GM21390 (cell line): Measurements from ENCODE around the gene GATM.
"Not testable (repeated sequence)": the region's sequence is repeated elsewhere in the genome, so short reads cannot be mapped to it uniquely, and the experiment has no call there.

Source experiments
- ATAC-seq: cut with Tn5 transposase; IDR thresholded peaks from one replicate; pipeline ENCODE4 v1.9.1; 2021; ENCODE audit not compliant: unreplicated experiment

GATM gene

DNA sequence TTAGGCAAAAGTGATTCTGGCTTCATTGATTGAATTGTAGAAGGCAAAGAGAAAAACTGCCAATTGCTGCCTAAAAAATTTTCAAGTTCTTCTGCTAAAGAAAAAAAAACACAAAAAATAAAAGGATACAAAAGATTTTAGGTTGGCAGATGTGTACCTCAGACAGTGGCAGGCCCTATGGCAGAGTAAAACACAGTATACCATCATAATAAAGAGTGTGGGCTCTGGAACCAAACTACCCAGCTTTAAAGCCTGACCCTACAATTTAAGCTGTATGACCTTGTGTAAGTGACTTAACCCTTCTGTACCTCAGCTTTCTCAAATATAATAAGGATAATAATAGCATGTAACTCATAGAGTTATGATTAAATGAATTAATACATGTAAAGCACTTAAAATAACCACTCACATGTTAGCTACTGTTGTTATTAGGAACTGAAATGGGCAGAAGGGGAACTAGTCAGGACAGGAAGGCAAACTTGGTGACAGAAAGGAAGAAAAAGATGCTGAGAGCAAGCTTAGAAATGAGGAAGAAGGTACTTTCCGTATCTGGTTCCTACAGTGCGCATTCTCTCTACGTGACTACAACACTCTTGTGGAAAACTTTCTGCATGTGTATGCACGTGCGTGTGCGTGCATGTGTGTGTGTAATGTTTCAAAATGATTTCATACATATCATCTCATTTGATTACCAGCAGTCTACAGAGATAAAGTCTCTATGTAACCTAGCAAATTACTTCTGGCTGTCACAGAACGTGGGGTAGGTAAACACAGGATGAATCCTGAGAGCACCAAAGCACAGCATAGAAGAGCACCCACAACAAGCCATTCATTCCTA, 13.6 kb upstream of the GATM start:
- peak; percentile 97 for ATAC-seq

DNA sequence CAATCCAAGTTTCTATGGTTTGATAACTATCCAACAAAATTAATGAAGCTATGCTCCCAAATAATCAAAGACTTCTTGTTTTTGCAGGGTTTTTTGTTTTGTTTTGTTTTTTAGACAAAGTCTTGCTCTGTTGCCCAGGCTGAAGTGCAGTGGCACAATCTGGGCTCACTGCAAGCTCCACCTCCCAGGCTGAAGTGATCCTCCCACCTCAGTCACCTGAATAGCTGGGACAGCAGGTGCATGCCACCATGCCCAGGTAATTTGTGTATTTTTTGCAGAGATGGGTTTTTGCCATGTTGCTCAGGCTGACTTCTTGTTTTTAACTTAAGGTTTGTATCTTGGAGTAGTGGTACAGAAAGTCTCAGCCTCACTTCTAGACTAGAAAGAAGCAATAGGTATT, 11.0 kb upstream of the GATM start:
- ATAC-seq = no peak

DNA sequence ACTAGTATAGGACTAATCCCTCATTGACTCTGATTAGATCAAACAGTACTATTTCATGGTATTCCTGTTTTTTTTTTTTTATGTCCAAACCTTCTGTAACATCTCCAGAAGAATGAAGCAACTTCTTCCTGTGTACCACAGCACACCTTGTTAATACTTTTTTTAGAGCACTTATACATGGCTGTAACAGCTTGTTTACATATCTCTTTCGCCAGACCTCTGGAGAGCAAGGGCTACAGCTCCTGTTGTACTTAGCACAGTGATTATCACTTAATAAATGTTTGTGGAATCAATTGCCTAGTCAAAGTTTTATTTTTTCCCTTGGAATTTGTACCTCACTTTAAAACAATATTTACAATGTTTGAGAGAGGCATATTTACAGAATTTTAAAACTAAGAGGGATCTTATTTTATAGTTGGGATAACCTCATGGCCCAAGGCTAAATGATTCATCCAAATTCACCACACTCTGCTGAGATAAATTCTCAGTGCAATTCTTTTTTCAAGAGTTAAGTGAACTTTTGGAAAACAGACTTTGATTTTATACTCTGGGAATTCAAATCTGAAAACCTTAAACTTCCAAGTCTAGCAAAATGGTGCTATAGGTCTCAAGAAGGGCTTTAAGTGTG, 9.2 kb upstream of the GATM start:
- no peak for ATAC-seq

DNA sequence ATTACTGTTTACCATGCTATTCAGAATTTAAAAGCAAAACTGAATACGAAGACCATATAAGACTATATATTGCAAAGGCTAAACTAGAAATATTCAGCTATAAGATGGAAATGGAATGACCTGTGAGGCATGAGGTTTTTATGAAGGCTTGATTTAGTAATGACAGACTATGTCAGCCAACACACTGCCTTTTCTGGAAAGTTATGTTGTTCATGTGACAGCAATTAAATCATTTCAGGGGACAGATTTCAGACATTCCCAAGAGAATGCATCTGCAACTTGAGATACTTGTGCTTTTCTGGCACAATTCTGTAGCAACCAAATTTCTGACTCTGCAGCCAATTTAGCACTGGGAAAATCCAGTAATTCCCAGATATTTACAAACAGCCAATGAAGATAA, 8.6 kb upstream of the GATM start:
- ATAC-seq = no peak

DNA sequence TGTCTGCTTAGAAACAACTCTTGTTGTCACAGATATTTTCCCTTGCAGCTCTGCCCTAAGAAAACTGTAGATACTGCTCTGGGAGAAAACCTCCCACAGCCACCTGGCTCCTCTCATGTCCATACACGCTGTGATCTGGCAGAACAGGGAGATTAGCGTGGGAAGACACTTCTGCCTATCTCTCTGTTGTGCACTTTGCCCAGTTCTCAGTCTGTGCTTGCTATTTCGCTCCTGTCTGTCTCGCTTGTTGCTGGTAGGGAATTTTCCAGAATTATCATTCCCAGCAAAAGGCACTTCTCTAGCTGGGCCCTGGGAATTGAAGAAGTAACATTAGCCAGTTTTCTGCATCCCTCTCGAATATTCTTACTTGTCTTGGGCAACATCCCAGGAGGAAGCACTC, 8.1 kb upstream of the GATM start:
- no peak for ATAC-seq

DNA sequence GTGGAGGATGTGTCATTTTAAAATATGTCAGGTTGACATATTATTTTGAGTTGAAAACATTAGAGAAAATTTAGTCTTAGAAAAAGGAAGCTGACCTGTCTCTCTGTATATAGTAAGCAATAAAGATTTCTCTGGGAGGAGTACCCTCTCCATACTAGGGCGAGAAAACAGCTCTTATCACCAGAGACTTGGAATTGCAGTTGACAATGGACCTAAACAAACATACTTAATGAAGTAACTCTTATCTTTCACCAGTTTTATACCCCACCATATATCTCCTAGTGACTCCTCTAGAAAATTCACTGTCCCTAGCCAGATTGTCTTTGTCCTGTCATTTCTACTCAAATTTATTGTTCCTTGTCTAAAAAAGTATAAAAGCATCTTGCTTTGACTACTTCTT, 7.2 kb upstream of the GATM start:
- ATAC-seq = no peak

DNA sequence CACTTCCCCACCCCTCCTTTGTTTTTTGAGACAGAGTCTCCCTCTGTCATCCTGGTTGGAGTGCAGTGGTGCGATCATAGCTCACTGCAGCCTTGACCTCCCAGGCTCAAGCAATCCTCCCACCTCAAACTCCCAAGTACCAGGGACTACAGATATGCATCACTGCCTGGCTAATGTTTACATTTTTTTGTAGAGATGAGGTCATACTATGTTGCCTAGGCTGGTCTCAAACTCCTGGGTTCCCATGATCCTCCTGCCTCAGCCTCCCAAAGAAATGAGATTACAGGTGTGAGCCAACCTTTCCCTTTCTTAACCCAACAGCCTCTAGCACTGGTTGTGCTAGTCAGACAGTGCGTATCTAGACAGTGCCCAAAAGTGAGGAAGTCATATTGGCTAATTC, 6.4 kb upstream of the GATM start:
- ATAC-seq = no peak

DNA sequence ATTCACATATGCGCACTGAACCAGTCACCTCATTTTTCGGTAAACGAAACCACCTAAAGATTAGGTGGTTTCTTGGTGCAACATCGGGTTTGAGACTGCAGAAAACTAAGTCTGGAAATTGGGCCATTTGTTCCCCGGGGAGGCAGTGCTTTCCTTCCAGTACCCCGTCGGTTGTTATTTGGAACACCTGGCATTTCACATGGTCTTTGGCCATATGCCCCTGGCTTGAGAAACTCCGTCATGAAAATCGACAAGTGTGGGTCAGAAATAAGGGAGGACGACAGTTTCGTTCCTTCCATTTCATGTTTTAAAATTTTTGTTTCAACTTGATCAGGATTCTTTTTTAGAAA, 544 bp upstream of the GATM start:
- ATAC-seq = no peak

DNA sequence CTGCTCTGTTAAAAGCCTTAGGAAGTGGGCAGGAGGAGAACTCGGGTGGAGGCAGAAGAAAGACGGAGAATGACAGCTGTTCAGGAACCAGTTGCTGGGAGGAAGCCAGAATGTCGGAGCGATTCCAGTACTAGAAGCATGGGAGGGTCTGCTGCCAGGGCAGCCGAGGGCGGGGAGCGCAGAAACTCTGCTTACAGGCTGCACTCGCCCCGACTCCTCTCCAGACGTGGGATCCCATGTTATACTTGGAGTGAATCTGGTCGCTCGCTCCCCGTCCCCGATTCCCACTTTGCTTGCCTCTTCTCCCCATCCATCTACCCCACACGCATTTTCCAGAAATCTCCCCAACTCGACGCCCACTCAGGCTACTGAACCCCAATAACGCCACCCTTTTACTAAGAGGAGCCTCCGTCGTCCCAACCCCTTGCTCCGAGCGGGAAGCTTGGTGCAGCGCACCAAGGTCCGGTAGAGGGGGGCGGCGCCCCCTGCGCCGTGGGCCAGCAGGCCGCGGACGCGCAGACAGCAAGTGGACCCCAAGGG, 665 bp downstream of the GATM start:
- no peak for ATAC-seq

DNA sequence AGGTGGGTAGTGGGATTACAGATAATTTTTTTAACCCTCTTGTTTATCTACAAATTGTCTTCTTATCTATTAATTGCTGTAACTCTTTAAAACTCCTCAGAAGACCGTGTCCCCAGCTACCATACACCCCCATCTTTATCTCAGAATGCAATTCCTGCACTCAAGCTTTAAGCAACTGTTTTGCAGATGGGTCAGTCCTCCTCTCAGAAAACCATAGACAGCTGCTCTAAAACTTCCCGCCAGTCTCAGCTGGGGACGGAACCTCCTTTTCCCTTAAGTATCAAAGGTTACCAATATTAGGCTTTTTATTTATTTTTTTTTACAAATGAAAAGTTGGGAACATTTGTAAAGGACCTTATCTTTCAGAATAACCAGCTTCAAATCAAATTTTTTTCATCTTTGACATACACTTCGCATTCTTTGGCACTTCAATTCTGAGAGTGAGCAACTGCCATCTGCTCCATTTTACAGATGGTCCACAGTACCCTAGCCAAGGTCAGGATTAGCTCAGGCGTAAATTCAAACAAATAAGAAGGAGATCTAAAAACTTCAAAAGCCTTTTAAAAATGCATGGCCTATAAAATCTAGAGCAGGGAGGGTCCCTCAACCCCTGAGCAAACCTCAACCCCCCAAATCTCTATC, 1.3 kb downstream of the GATM start:
- ATAC-seq = no peak

DNA sequence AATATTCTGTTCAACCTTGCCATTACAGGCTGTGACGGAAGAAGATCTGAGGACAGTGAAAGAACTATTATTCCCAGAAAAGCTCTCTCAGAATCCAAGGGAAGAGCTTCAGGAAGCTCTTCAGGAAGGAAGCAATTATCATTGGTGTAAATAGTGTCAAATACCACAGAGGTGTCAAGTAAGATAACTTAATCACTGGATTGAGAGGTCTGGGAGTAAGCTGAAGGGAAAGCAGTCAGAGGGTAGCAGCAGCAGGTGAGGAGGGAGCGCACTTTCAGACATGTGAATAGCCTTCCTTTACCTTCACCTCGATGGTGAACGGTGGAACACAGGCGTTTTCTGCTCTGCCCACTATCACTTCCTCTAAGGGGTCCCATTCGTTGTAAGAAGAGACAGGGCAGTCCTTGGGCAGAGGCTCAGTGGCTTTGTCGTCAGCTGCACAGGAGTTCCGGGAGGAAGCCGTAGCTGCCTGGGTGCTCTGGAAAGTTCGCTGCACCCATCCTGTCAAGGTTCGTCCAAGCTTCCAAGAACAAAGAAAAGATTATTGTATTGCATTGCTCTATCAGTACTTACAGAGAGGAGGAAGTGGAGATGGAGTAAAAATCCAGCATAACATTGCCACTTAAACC, 1.9 kb downstream of the GATM start:
- no peak for ATAC-seq

DNA sequence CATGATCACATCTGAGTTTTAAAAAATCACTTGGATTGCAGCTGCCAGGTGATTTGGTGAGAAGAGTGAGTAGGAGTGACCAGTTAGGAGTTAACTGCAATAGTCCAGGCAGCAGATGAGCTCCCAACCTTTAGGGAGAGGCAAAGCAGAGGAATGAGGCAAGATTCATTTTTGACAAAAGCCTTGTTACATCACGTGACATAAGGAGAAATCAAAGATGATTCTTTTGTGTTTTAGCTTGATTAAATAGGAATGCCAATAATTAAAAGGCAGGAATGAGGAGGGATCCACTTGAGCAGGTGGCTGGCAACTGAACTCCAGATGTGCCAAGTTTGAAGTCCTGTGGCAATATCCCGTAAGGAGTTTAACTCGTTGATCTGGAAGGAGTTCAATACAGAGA, 2.5 kb downstream of the GATM start:
- ATAC-seq = no peak

DNA sequence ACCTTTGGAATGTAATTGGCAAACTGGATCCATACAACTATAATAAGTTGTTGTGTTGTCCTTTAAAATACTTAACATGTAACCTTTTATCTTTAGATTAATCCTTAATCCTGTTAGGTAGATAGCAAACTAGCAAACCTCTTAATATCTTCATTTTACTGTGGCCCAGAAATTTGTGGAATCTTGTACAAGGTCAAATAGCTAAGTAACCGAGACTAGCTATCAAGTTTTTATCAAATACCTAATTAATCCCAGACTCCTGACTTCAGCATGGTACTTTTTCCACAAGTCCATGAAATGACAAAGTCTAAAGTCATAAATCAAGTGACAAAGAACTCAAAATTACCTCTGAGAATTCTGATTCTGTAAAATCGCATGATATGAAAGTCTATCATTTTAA, 4.4 kb downstream of the GATM start:
- ATAC-seq = no peak

DNA sequence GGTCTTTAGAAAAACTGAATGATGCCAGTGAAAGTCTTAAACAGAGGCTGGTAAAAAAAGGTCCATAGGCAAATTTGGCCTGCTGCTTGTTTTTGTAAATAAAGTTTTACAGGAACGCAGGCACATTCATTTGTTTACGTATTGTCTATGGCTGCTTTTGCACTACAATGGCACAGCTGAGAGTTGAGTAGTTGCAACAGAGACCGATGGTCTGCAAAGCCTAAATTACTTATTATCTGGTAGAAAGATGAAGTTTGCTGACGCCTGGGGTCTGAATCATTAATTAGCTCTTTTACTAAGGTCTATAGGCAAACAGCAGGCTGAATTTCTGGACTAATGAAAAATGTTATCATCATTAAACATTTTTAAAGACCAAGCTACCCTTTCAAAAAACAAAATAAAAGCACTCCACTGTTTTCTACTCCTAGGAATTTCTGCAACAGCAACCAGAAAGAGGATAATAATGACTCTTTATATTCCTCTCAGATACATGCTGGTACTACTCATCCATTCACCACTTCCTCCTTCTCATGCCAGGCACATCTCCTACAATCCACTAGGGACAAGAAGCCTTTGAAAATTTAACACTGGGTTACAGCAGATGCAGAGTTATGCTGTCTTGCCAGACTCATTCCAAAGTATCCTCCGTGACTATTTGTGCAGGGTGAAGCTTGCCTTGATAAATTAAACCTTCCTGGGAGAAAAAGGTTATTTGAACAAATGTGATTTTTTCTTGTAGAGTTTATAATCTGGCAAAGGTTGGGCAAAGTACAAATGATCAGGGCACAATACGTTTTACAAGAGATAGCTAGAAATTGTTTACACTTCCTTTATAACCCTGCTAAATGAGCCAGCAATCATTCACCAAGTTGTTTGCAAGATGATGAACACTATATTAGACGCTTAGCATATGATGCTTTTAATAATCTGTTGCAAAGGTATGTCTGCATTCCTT, 6.0 kb downstream of the GATM start:
- ATAC-seq = no peak

DNA sequence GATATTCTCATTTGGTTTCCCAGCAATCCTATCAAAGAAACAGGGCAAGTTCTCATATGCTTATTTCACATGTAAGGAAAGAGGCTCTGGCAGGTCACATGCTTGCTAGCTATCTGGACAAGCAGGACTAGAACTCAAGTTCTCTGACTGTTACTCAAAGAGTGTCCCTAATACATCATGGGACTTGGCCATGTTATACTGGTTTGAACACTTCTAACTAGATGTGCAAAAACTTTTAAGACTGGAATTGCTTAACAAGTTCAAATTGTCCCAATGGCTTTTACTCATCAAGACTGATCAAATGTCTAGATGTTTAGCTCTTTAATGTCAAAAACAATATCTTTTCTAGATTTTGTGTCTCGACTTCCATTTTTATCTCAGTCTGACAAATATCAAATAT, 6.8 kb downstream of the GATM start:
- no peak for ATAC-seq

DNA sequence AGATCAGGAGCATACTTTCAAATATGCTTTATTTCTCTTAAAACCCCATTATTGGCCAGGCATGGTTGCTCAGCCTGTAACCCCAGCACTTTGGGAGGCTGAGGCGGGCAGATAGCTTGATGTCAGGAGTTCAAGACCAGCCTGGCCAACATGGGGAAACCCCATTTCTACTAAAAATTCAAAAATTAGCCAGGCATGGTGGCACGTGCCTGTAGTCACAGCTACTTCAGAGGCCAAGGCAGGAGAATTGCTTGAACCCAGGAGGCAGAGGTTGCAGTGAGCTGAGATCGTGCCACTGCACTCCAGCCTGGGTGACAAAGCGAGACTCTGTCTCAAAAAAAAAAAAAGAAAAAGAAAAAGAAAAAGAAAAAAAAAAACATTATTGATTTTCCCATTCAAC, 8.3 kb downstream of the GATM start:
- not testable (repeated sequence) for ATAC-seq

DNA sequence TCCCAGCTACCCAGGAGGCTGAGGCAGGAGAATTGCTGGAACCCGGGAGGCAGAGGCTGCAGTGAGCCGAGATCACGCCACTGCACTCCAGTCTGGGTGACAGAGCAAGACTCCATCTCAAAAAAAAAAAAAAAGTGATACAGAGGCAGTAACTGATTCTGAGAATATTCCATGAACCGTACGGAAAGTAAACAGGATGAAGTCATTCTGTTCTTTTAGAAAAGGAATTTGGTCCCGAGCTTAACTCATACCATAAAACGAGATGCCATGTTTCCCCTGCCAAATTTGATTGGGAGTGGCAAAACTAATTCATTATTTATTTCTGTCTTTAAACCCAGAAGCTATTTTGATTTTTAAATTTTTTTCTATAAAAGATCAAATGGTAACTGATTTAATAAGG, 11.1 kb downstream of the GATM start:
- ATAC-seq = not testable (repeated sequence)

DNA sequence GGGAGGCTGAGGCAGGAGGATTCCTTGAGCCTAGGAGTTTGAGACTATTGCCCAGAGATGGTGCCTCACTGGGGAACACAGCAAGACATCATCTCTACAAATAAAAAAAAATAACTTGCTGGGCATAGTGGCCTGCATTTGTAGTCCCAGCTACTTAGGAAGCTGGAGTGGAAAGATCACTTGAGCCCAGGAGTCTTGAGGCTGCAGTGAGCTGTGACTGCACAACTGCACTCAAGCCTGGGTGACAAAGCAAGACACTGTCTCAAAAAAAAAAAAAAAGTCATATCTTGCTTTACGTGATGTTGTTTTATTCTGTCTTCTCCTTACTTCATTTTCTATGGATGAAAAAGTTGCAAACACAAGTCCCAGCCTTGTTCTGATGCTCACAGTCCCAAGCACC, 14.1 kb downstream of the GATM start:
- ATAC-seq = no peak

DNA sequence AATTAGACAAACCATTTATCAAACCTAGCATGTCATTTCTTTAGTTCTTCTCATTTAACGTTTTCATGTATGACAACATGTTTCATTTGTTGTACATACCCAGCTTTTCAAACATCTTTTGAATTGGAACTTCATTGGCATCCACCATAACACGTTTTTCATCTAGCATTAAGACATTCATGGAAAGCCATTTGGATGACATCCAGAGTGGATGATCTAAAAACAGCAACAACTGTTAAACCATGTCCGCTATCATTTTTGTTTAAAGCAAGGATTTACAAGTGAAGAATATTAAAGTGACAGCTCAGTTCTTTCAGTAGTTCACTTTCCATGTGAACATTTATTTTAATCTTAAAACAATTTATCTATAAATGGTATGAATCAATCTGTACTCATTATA, 14.5 kb downstream of the GATM start:
- ATAC-seq = no peak

DNA sequence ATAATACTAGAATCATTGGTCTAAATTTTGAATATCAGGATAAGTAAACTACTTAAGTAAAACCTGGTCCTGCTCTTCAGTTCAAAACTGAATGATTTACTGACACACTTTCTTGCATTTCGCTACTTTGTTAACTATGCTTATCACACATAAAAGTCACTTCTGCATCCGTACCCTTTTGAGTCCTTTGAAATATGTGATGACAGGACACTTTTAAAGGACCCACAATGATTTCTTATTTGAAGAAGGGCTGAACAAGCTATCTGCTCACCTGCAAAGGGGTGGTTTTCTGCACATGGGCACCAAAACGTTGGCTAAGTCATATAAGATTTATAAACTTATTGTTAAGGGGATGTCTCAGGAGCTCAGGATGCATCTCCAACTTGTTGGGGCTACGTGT, 15.0 kb downstream of the GATM start:
- ATAC-seq = no peak

DNA sequence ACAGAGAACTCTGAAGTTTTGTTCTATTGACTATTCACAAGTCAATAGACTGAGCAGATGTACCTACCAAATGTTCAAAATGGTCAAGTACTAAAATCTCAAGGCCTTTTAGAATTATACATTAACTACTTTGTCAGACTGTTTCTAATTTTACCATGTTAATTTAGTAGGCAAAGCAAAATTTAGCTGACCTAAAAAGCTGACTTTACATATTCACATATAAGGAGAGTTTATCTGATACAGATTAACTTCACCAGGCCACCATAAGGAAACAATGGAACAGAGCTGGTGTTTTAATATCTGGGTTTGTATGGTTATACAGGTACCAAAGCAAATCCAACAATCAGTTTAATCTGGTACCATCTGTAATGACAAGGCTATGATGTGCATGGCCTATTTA, 15.9 kb downstream of the GATM start:
- no peak for ATAC-seq
